ENCODE measurements around the gene PLPPR3.
"Not testable (repeated sequence)": the region's sequence is repeated elsewhere in the genome, so short reads cannot be mapped to it uniquely, and the experiment has no call there.

Gene PLPPR3

DNA sequence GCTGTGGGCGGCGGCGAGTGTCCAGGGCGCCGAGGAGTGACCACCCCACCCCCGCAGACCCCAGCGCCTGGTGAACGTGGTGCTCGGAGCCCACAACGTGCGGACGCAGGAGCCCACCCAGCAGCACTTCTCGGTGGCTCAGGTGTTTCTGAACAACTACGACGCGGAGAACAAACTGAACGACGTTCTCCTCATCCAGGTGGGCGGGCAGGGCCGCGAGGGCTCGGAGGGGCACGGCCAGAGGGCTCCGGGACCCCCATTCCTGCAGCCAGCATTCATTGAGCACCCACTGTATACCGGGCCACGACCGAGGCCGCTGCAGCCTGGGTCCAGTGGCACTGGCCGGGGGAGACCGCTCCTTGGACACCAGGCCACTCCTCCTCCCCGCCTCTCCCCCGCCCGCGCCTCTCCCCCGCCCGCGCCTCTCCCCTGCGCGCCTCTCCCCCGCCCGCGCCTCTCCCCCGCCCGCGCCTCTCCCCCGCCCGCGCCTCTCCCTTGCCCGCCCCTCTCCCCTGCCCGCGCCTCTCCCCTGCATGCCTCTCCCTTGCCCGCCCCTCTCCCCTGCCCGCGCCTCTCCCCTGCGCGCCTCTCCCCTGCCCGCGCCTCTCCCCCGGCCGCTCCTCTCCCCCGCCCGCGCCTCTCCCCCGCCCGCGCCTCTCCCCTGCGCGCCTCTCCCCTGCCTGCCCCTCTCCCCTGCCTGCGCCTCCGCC, 22.2 kb upstream of the PLPPR3 start:
- Histone ChIP-seq H4K20me1 (ENCODE audit: low read depth, low read length) (no peaks in the 10 kb centered on the region), H3K9me3 (ENCODE audit: insufficient read depth, low read length) (no peaks in the 10 kb centered on the region), H3K4me2 (ENCODE audit: low read depth, low read length, poor library complexity, severe bottlenecking) (no peak overlapping the region), H3K79me2 (ENCODE audit: insufficient read depth, low read length) (no peaks in the 10 kb centered on the region), H2AFZ (ENCODE audit: low read depth, low read length, severe bottlenecking) (no peak overlapping the region), H3K27me3 (ENCODE audit: low read length) (no peaks in the 10 kb centered on the region), H3K36me3 (ENCODE audit: low read length) (no peaks in the 10 kb centered on the region), H3K27ac (ENCODE audit: low read depth, low read length) (no peak overlapping the region), H3K9me2 (replicated peaks; ENCODE audit: insufficient read depth, low read length) (no peaks in the 10 kb centered on the region), H3K4me3 (ENCODE audit: insufficient read depth, low read length, poor library complexity, severe bottlenecking) (no peak overlapping the region), H3F3A (ENCODE audit: insufficient read depth) (no peaks in the 10 kb centered on the region), H3K9ac (ENCODE audit: low read length) (no peak overlapping the region)
- no peak for TF ChIP-seq EZH2phosphoT487 (conservative IDR thresholded peaks at IDR 0.05; ENCODE audit: low read length)
- TF ChIP-seq, protein P1, sequence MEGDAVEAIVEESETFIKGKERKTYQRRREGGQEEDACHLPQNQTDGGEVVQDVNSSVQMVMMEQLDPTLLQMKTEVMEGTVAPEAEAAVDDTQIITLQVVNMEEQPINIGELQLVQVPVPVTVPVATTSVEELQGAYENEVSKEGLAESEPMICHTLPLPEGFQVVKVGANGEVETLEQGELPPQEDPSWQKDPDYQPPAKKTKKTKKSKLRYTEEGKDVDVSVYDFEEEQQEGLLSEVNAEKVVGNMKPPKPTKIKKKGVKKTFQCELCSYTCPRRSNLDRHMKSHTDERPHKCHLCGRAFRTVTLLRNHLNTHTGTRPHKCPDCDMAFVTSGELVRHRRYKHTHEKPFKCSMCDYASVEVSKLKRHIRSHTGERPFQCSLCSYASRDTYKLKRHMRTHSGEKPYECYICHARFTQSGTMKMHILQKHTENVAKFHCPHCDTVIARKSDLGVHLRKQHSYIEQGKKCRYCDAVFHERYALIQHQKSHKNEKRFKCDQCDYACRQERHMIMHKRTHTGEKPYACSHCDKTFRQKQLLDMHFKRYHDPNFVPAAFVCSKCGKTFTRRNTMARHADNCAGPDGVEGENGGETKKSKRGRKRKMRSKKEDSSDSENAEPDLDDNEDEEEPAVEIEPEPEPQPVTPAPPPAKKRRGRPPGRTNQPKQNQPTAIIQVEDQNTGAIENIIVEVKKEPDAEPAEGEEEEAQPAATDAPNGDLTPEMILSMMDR (IDR thresholded peaks at IDR 0.05; ENCODE audit: insufficient read depth, low read length, poor library complexity, severe bottlenecking) = no peak

DNA sequence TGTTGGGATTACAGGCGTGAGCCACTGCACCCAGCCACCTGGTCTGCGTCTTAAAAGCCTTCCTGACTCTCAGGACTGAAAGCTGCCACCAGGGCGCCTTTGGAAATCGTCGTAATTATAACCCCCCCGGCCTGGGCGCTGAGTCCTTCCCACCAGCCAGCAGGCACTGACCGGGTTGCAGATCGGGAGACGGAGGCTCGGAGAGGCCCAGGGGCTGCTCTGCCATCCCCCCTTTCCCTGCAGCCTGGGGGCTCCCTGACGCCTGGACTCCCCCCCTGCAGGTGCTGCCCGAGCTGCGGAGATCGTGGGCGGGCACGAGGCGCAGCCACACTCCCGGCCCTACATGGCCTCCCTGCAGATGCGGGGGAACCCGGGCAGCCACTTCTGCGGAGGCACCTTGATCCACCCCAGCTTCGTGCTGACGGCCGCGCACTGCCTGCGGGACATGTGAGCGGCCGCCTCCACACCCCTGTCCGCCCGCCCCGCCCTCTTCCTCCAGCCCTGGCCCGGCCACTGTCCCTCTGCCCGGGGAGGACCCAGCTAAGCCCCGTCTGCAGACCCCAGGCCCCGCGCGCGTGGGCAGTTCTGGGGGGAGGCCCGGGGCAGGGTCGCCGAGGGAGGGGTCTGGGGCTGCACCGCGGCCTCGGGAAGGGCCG, 21.6 kb upstream of the PLPPR3 start:
- Histone ChIP-seq H3K4me2 (ENCODE audit: low read depth, low read length, poor library complexity, severe bottlenecking) (no peak overlapping the region), H3K27ac (ENCODE audit: low read depth, low read length) (no peak overlapping the region), H3K79me2 (ENCODE audit: insufficient read depth, low read length) (no peaks in the 10 kb centered on the region), H4K20me1 (ENCODE audit: low read depth, low read length) (no peaks in the 10 kb centered on the region), H3K9me3 (ENCODE audit: insufficient read depth, low read length) (no peaks in the 10 kb centered on the region), H3K9me2 (replicated peaks; ENCODE audit: insufficient read depth, low read length) (no peaks in the 10 kb centered on the region), H3K9ac (ENCODE audit: low read length) (no peak overlapping the region), H3K27me3 (ENCODE audit: low read length) (no peaks in the 10 kb centered on the region), H3K4me3 (ENCODE audit: insufficient read depth, low read length, poor library complexity, severe bottlenecking) (no peak overlapping the region), H3F3A (ENCODE audit: insufficient read depth) (no peaks in the 10 kb centered on the region), H2AFZ (ENCODE audit: low read depth, low read length, severe bottlenecking) (no peak overlapping the region), H3K36me3 (ENCODE audit: low read length) (no peaks in the 10 kb centered on the region)
- TF ChIP-seq EZH2phosphoT487 (conservative IDR thresholded peaks at IDR 0.05; ENCODE audit: low read length) = no peak
- TF ChIP-seq, protein P1 (IDR thresholded peaks at IDR 0.05; ENCODE audit: insufficient read depth, low read length, poor library complexity, severe bottlenecking) = no peak

DNA sequence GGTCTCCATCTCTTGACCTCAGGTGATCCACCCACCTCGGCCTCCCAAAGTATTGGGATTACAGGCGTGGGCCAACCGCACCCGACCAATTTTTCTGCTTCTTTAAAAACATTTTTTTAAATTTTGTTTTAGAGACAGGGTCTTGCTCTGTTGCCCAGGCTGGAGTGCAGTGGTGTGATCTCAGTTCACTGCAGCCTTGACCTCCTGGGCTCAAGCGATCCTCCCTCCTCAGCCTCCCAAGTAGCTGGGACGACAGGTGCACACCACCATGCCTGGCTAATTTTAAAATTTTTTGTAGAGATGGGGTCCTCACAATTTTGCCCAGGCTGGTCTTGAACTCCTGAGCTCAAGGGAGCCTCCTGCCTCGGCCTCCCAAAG, 21.0 kb upstream of the PLPPR3 start:
- not testable (repeated sequence) for H3K9me3 ChIP-seq (ENCODE audit: insufficient read depth, low read length); H3K4me2 ChIP-seq (ENCODE audit: low read depth, low read length, poor library complexity, severe bottlenecking); H3K27me3 ChIP-seq (ENCODE audit: low read length); H3F3A ChIP-seq (ENCODE audit: insufficient read depth); H3K9me2 ChIP-seq (replicated peaks; ENCODE audit: insufficient read depth, low read length); H3K36me3 ChIP-seq (ENCODE audit: low read length); H3K27ac ChIP-seq (ENCODE audit: low read depth, low read length); H3K9ac ChIP-seq (ENCODE audit: low read length); H3K4me3 ChIP-seq (ENCODE audit: insufficient read depth, low read length, poor library complexity, severe bottlenecking); H4K20me1 ChIP-seq (ENCODE audit: low read depth, low read length); H3K79me2 ChIP-seq (ENCODE audit: insufficient read depth, low read length); H2AFZ ChIP-seq (ENCODE audit: low read depth, low read length, severe bottlenecking)

DNA sequence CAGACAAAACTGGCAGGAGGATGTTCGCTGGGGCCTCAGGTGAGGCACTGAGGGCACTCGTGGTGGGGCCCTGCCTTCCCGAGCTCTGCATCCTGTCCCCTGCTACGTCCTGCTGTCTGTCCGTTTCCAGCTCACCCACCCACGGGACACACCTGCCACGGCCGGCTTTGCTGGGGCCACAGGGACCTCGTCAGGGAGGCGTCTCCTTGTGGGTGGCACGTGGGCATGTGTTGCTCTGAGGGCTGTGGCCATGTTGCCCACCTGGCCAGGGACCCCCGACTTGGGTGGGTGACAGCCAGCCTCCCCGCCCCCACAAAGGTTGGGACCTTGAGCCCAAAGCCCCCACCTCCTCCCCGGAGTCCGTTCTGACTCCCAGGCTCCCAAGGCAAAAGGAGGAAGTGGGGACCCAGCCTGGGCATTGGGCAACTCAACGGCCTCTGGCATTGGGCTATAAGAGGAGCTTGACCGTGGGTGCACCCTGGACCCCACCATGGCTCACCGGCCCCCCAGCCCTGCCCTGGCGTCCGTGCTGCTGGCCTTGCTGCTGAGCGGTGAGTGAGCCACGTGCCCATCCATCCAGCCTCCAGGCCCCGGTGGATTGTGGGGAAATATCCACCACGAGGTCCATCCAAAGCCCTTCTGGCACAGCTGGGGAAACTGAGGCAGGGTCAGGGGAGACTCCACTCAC, 18.9 kb upstream of the PLPPR3 start, which contains the start of gene PRTN3:
PRTN3 (plus strand) TSS at position 481 of the 688 bp plus-strand sequence; CDS start at position 491, 10 bp downstream.
- Histone ChIP-seq H3K9me2 (replicated peaks; ENCODE audit: insufficient read depth, low read length) (no peaks in the 10 kb centered on the region), H3F3A (ENCODE audit: insufficient read depth) (no peaks in the 10 kb centered on the region), H3K9me3 (ENCODE audit: insufficient read depth, low read length) (no peaks in the 10 kb centered on the region), H4K20me1 (ENCODE audit: low read depth, low read length) (no peaks in the 10 kb centered on the region), H3K27ac (ENCODE audit: low read depth, low read length) (no peak within 1 kb of the TSS), H2AFZ (ENCODE audit: low read depth, low read length, severe bottlenecking) (no peak within 1 kb of the TSS), H3K4me3 (ENCODE audit: insufficient read depth, low read length, poor library complexity, severe bottlenecking) (no peak within 1 kb of the TSS), H3K9ac (ENCODE audit: low read length) (no peak within 1 kb of the TSS), H3K36me3 (ENCODE audit: low read length) (no peaks in the 10 kb centered on the region), H3K27me3 (ENCODE audit: low read length) (no peaks in the 10 kb centered on the region), H3K79me2 (ENCODE audit: insufficient read depth, low read length) (no peaks in the 10 kb centered on the region), H3K4me2 (ENCODE audit: low read depth, low read length, poor library complexity, severe bottlenecking) (no peak within 1 kb of the TSS)
- TF ChIP-seq, protein P1 (IDR thresholded peaks at IDR 0.05; ENCODE audit: insufficient read depth, low read length, poor library complexity, severe bottlenecking) = no peak
- TF ChIP-seq EZH2phosphoT487 (conservative IDR thresholded peaks at IDR 0.05; ENCODE audit: low read length) = no peak

All from SU-DHL-6 (cell line).